HEK293 (cell line): ENCODE measurements around the gene ARIH2.

Experiments used
- CTCF ChIA-PET: fragments of 350-600 bp; formaldehyde crosslinking; extraction: SDS; loops from one replicate; lab custom pipeline; 2021; ENCODE audit warnings: antibody characterized with exemption; lab: Yijun Ruan, JAX
- POLR2A ChIA-PET: fragments of 300-600 bp; formaldehyde crosslinking; extraction: SDS; loops from one replicate; lab custom pipeline; 2020; ENCODE audit warnings: antibody characterized with exemption, inconsistent platforms; lab: Yijun Ruan, JAX
- H3K27ac ChIP-seq: fragments of 200-500 bp; sonication (Bioruptor generic); 2 replicates; pipeline ENCODE4 v1.5.1; 2014; ENCODE audit warnings: low read depth, low read length, control low read depth, inconsistent platforms; ENCODE audit errors: extremely low read depth
- H3K36me3 ChIP-seq, 2 experiments: fragments of 200-500 bp in 1 of 2; sonication (Bioruptor generic) in 1 of 2; 1 replicate in 1 of 2; 2 replicates in 1 of 2; pipeline ENCODE4 v1.5.1; 2014 to 2017; ENCODE audit warnings: inconsistent platforms in 2 of 2, low read length in 2 of 2; ENCODE audit not compliant: control insufficient read depth in 2 of 2, insufficient read depth in 1 of 2
- H3K4me1 ChIP-seq: fragments of 200-500 bp; sonication (Bioruptor generic); 2 replicates; pipeline ENCODE4 v1.5.1; 2014; ENCODE audit warnings: mild to moderate bottlenecking, low read length, inconsistent platforms; ENCODE audit not compliant: control insufficient read depth, insufficient read depth
- H3K4me3 ChIP-seq: 2 replicates; pipeline ENCODE4 v1.5.1; 2011; ENCODE audit warnings: low read depth, mild to moderate bottlenecking, control low read depth, low read length, moderate library complexity
- H3K9me3 ChIP-seq: fragments of 200-500 bp; sonication (Bioruptor generic); 2 replicates; pipeline ENCODE4 v1.5.1; 2014; ENCODE audit warnings: low read depth, low read length, inconsistent platforms; ENCODE audit not compliant: control insufficient read depth, insufficient read depth
- BCL11B ChIP-seq: fragments of 450-650 bp; formaldehyde crosslinking; IDR thresholded peaks from 2 replicates; pipeline ENCODE4 v1.5.1; 2016; ENCODE audit warnings: low read depth, missing biosample characterization, missing genetic modification characterization
- GLIS1 ChIP-seq: fragments of 450-650 bp; formaldehyde crosslinking; IDR thresholded peaks from 2 replicates; pipeline ENCODE4 v1.5.1; 2016; ENCODE audit warnings: missing biosample characterization, missing genetic modification characterization
- GLIS2 ChIP-seq: fragments of 450-650 bp; formaldehyde crosslinking; IDR thresholded peaks from 2 replicates; pipeline ENCODE4 v1.5.1; 2016; ENCODE audit warnings: missing biosample characterization, missing genetic modification characterization
- SP3 ChIP-seq: fragments of 450-650 bp; formaldehyde crosslinking; IDR thresholded peaks from 2 replicates; pipeline ENCODE4 v1.5.1; 2016; ENCODE audit warnings: missing biosample characterization, missing genetic modification characterization
- TCF7L2 ChIP-seq: IDR thresholded peaks from 2 replicates; pipeline ENCODE4 v1.6.1; 2011; ENCODE audit warnings: low read depth, mild to moderate bottlenecking, inconsistent platforms, low read length, moderate library complexity, borderline replicate concordance
- TRIM28 ChIP-seq: IDR thresholded peaks from 2 replicates; pipeline ENCODE4 v1.6.1; 2011; ENCODE audit warnings: low read length, control low read depth, borderline replicate concordance
- ZBTB20 ChIP-seq: fragments of 450-650 bp; formaldehyde crosslinking; IDR thresholded peaks from 2 replicates; pipeline ENCODE4 v1.5.1; 2016; ENCODE audit warnings: missing biosample characterization, missing genetic modification characterization
- ZNF184 ChIP-seq: fragments of 450-650 bp; IDR thresholded peaks from 2 replicates; pipeline ENCODE4 v1.5.1; 2018; ENCODE audit warnings: missing biosample characterization, mild to moderate bottlenecking, missing genetic modification characterization
- ZNF202 ChIP-seq: fragments of 450-650 bp; formaldehyde crosslinking; IDR thresholded peaks from 2 replicates; pipeline ENCODE4 v1.5.1; 2016; ENCODE audit warnings: missing biosample characterization, missing genetic modification characterization, borderline replicate concordance
- ZNF423 ChIP-seq: fragments of 450-650 bp; formaldehyde crosslinking; IDR thresholded peaks from 2 replicates; pipeline ENCODE4 v1.5.1; 2016; ENCODE audit warnings: missing biosample characterization, missing genetic modification characterization
- ZNF549 ChIP-seq: fragments of 450-650 bp; IDR thresholded peaks from 2 replicates; pipeline ENCODE4 v1.5.1; 2018; ENCODE audit warnings: missing biosample characterization, missing genetic modification characterization, mild to moderate bottlenecking, inconsistent platforms, moderate library complexity
- ZNF561 ChIP-seq: fragments of 450-650 bp; IDR thresholded peaks from 2 replicates; pipeline ENCODE4 v1.5.1; 2018; ENCODE audit warnings: missing biosample characterization, missing genetic modification characterization, borderline replicate concordance
- ZNF585B ChIP-seq: fragments of 450-650 bp; formaldehyde crosslinking; IDR thresholded peaks from 2 replicates; pipeline ENCODE4 v1.5.1; 2016; ENCODE audit warnings: missing biosample characterization, missing genetic modification characterization
- ZNF660 ChIP-seq: fragments of 450-650 bp; IDR thresholded peaks from 2 replicates; pipeline ENCODE4 v1.5.1; 2018; ENCODE audit warnings: missing biosample characterization, mild to moderate bottlenecking, missing genetic modification characterization
- TF ChIP-seq, protein P1 (sequence below): fragments of 450-650 bp; formaldehyde crosslinking; IDR thresholded peaks from 2 replicates; pipeline ENCODE4 v1.5.1; 2016; ENCODE audit warnings: missing biosample characterization, missing genetic modification characterization
- TF ChIP-seq, protein P2 (sequence below): fragments of 450-650 bp; formaldehyde crosslinking; IDR thresholded peaks from 2 replicates; pipeline ENCODE4 v1.5.1; 2016; ENCODE audit warnings: missing biosample characterization, missing genetic modification characterization, borderline replicate concordance
- TF ChIP-seq, protein P3 (sequence below): fragments of 450-650 bp; formaldehyde crosslinking; IDR thresholded peaks from 2 replicates; pipeline ENCODE4 v1.5.1; 2016; ENCODE audit warnings: missing biosample characterization, missing genetic modification characterization
- TF ChIP-seq, protein P4 (sequence below): fragments of 450-650 bp; formaldehyde crosslinking; optimal IDR thresholded peaks from 2 replicates; pipeline ENCODE3; 2016; ENCODE audit warnings: missing biosample characterization, mild to moderate bottlenecking, missing genetic modification characterization
- TF ChIP-seq, protein P5 (sequence below): fragments of 450-650 bp; formaldehyde crosslinking; IDR thresholded peaks from 2 replicates; pipeline ENCODE4 v1.5.1; 2017; ENCODE audit warnings: missing biosample characterization, missing genetic modification characterization
- TF ChIP-seq, protein P6 (sequence below): fragments of 450-650 bp; formaldehyde crosslinking; IDR thresholded peaks from 2 replicates; pipeline ENCODE4 v1.5.1; 2016; ENCODE audit warnings: missing biosample characterization, missing genetic modification characterization

Gene ARIH2

DNA sequence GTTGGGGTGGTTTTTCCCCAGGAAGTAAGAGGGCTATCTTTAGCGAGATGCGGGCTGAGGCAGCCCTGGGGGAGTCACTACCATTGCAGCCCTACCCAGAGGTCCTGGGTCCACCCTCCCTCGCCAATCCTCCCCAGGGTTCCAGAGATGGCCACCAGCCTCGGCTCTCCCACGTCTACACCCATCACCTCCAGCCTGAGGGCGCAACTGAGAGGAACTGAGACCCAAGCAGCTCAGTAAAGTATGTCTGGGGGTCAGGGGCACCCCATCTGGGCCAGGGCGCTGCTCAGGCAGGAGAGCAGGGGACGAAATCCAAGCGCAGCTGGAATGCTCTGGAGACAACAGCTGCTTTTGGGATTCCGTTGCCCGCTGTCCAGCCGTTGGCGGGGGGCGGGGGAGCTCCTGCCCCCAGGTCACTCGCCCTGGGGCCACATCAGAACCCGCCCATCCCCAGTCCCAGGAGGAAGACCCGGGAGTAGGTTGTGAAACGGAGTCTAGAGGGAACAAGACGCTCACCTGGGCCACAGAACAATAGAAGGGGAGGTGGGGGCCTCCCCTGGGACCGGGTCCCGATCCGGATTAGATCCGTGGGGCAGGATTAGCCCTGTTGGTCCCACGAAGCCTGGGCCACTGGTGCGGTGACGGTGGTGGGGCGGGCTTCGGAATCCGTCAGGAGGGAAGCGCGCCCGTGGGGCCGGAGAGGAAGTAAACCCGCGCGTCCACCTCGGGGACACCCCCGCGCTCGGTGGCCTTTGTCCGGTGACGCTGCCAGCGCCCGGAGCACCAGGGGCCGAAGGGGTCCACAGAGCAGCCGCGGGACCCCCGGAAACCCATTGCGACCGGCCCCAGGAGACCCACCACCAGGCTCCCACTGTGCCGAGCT lies 101.9 kb downstream of the ARIH2 start:
- peaks cover 0 to 43% of the 10 kb centered on the region in 2 experiments; a peak in 1 of 3 replicates for H3K36me3 ChIP-seq
- no peaks in the 10 kb centered on the region for H3K9me3 ChIP-seq
- ChIA-PET CTCF (interaction anchor here (0.6 to 2.1 kb wide), 4 partner anchors 10 to 36 kb away, joined by 3 to 6 read pairs (median 4); partner anchors contain the start of gene P4HTM), POLR2A (interaction anchor here (0.6 to 10.4 kb wide), 12 partner anchors 8 to 304 kb away, joined by 3 to 141 read pairs (median 6); partner anchors contain the start of genes ARIH2, IMPDH2, IP6K2 and P4HTM)
- H3K4me3 ChIP-seq, result peak overlapping the region; percentile 92
- no peaks in the 10 kb centered on the region for H3K4me1 ChIP-seq
- H3K27ac ChIP-seq, result peak overlapping the region; percentile 93; the same call in 1 of the 2 replicates
- TF ChIP-seq BCL11B (tag by site-specific recombination) (0 out of 2 replicates have a peak, but pooled peaks have one; percentile 14), ZNF549 (tag by site-specific recombination) (no peak), GLIS2 (peak; percentile 86), ZNF423 (tag by site-specific recombination) (0 out of 2 replicates have a peak, but pooled peaks have one; percentile 11), ZNF561 (tag by site-specific recombination) (no peak), TCF7L2 (no peak), ZBTB20 (no peak; the same call in 1 of the 2 replicates), ZNF660 (tag by site-specific recombination) (no peak), ZNF202 (tag by site-specific recombination) (no peak), TRIM28 (no peak), SP3 (no peak; the same call in 1 of the 2 replicates), ZNF184 (tag by site-specific recombination) (no peak), GLIS1 (tag by site-specific recombination) (peak; percentile 83), ZNF585B (no peak)
- TF ChIP-seq, protein P1, sequence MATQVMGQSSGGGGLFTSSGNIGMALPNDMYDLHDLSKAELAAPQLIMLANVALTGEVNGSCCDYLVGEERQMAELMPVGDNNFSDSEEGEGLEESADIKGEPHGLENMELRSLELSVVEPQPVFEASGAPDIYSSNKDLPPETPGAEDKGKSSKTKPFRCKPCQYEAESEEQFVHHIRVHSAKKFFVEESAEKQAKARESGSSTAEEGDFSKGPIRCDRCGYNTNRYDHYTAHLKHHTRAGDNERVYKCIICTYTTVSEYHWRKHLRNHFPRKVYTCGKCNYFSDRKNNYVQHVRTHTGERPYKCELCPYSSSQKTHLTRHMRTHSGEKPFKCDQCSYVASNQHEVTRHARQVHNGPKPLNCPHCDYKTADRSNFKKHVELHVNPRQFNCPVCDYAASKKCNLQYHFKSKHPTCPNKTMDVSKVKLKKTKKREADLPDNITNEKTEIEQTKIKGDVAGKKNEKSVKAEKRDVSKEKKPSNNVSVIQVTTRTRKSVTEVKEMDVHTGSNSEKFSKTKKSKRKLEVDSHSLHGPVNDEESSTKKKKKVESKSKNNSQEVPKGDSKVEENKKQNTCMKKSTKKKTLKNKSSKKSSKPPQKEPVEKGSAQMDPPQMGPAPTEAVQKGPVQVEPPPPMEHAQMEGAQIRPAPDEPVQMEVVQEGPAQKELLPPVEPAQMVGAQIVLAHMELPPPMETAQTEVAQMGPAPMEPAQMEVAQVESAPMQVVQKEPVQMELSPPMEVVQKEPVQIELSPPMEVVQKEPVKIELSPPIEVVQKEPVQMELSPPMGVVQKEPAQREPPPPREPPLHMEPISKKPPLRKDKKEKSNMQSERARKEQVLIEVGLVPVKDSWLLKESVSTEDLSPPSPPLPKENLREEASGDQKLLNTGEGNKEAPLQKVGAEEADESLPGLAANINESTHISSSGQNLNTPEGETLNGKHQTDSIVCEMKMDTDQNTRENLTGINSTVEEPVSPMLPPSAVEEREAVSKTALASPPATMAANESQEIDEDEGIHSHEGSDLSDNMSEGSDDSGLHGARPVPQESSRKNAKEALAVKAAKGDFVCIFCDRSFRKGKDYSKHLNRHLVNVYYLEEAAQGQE (tag by site-specific recombination), result peak; percentile 69
- TF ChIP-seq, protein P2, sequence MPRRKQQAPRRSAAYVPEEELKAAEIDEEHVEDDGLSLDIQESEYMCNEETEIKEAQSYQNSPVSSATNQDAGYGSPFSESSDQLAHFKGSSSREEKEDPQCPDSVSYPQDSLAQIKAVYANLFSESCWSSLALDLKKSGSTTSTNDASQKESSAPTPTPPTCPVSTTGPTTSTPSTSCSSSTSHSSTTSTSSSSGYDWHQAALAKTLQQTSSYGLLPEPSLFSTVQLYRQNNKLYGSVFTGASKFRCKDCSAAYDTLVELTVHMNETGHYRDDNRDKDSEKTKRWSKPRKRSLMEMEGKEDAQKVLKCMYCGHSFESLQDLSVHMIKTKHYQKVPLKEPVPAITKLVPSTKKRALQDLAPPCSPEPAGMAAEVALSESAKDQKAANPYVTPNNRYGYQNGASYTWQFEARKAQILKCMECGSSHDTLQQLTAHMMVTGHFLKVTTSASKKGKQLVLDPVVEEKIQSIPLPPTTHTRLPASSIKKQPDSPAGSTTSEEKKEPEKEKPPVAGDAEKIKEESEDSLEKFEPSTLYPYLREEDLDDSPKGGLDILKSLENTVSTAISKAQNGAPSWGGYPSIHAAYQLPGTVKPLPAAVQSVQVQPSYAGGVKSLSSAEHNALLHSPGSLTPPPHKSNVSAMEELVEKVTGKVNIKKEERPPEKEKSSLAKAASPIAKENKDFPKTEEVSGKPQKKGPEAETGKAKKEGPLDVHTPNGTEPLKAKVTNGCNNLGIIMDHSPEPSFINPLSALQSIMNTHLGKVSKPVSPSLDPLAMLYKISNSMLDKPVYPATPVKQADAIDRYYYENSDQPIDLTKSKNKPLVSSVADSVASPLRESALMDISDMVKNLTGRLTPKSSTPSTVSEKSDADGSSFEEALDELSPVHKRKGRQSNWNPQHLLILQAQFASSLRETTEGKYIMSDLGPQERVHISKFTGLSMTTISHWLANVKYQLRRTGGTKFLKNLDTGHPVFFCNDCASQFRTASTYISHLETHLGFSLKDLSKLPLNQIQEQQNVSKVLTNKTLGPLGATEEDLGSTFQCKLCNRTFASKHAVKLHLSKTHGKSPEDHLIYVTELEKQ (tag by site-specific recombination), result no peak
- TF ChIP-seq, protein P3, sequence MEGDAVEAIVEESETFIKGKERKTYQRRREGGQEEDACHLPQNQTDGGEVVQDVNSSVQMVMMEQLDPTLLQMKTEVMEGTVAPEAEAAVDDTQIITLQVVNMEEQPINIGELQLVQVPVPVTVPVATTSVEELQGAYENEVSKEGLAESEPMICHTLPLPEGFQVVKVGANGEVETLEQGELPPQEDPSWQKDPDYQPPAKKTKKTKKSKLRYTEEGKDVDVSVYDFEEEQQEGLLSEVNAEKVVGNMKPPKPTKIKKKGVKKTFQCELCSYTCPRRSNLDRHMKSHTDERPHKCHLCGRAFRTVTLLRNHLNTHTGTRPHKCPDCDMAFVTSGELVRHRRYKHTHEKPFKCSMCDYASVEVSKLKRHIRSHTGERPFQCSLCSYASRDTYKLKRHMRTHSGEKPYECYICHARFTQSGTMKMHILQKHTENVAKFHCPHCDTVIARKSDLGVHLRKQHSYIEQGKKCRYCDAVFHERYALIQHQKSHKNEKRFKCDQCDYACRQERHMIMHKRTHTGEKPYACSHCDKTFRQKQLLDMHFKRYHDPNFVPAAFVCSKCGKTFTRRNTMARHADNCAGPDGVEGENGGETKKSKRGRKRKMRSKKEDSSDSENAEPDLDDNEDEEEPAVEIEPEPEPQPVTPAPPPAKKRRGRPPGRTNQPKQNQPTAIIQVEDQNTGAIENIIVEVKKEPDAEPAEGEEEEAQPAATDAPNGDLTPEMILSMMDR, result no peak
- TF ChIP-seq, protein P4, sequence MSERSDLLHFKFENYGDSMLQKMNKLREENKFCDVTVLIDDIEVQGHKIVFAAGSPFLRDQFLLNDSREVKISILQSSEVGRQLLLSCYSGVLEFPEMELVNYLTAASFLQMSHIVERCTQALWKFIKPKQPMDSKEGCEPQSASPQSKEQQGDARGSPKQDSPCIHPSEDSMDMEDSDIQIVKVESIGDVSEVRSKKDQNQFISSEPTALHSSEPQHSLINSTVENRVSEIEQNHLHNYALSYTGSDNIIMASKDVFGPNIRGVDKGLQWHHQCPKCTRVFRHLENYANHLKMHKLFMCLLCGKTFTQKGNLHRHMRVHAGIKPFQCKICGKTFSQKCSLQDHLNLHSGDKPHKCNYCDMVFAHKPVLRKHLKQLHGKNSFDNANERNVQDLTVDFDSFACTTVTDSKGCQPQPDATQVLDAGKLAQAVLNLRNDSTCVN (tag by site-specific recombination), result peak; percentile 70
- TF ChIP-seq, protein P5, sequence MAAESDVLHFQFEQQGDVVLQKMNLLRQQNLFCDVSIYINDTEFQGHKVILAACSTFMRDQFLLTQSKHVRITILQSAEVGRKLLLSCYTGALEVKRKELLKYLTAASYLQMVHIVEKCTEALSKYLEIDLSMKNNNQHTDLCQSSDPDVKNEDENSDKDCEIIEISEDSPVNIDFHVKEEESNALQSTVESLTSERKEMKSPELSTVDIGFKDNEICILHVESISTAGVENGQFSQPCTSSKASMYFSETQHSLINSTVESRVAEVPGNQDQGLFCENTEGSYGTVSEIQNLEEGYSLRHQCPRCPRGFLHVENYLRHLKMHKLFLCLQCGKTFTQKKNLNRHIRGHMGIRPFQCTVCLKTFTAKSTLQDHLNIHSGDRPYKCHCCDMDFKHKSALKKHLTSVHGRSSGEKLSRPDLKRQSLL (tag by site-specific recombination), result no peak
- TF ChIP-seq, protein P6, sequence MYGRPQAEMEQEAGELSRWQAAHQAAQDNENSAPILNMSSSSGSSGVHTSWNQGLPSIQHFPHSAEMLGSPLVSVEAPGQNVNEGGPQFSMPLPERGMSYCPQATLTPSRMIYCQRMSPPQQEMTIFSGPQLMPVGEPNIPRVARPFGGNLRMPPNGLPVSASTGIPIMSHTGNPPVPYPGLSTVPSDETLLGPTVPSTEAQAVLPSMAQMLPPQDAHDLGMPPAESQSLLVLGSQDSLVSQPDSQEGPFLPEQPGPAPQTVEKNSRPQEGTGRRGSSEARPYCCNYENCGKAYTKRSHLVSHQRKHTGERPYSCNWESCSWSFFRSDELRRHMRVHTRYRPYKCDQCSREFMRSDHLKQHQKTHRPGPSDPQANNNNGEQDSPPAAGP (tag by site-specific recombination), result 0 out of 2 replicates have a peak, but pooled peaks have one; percentile 24
